ENCODE data around the gene CSTB.

CSTB gene

GRCh38 chr21:43726686-43727518 lies 49.2 kb downstream of the CSTB start:
- peak; percentile 76 for DNase-seq

Data from GF-D8 (cell line).